GM19438 (cell line): ENCODE results near the gene AP5B1.

Source experiments
- ATAC-seq: cut with Tn5 transposase; IDR thresholded peaks from one replicate; pipeline ENCODE4 v1.9.1; 2021; ENCODE audit warnings: low read depth; ENCODE audit not compliant: unreplicated experiment

The AP5B1 gene

GRCh38 chr11:65801153-65801987 lies 20.6 kb upstream of the AP5B1 start:
- ATAC-seq, result no peak

GRCh38 chr11:65798882-65799281 lies 18.1 kb upstream of the AP5B1 start:
- no peak for ATAC-seq

DNA sequence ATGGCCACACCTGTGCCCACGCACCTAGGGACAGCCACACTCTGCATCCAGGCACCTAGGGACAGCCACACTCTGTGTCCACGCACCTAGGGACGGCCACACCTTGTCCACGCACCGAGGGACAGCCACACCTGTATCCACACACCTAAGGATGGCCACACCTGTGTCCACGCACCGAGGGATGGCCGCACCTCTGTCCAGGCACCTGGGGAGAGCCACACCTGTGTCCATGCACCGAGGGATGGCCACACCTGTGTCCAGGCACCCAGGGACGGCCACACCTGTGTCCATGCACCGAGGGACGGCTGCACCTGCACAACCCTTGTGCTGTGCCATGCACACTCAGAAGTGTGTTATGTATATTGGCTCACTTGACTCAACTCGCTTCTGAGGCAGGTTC lies 16.9 kb upstream of the AP5B1 start:
- ATAC-seq, result no peak

GRCh38 chr11:65796726-65797601 lies 16.2 kb upstream of the AP5B1 start:
- no peak for ATAC-seq

DNA sequence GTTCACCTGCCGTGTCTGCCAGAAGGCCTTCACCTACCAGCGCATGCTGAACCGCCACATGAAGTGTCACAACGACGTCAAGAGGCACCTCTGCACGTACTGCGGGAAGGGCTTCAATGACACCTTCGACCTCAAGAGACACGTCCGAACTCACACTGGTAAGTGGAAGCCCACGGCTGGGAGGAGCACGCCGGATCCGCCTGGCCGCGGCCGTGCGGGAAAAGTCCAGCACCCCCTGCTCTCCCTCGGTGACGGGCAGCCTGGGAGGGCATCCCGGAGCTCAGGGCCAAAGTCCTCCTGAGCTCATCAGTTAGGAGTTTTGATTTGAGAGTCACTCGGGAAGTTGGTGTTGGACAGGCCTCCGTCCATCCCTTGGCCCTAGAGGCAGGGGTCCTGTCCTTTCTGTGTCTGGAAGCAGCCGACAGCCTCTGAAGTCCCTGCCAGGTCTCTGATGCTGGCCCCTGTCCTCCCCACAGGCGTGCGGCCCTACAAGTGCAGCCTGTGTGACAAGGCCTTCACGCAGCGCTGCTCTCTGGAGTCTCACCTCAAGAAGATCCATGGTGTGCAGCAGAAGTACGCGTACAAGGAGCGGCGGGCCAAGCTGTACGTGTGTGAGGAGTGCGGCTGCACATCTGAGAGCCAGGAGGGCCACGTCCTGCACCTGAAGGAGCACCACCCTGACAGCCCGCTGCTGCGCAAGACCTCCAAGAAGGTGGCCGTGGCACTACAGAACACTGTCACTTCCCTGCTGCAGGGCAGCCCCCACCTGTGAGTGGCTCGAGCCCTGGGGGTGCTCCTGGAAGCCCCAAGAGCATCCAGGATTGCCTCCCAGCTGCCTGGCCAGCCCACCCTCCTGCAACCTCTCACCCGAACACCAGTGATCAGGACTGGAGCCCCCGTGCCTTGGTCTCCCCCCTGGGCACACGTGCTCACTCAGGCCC lies 14.1 kb upstream of the AP5B1 start:
- ATAC-seq, result no peak

- no peak for ATAC-seq
These were observed 13.0 kb upstream of the AP5B1 start for GRCh38 chr11:65793625-65794400.

- no peak for ATAC-seq
These were observed 12.4 kb upstream of the AP5B1 start for GRCh38 chr11:65793144-65793581.

DNA sequence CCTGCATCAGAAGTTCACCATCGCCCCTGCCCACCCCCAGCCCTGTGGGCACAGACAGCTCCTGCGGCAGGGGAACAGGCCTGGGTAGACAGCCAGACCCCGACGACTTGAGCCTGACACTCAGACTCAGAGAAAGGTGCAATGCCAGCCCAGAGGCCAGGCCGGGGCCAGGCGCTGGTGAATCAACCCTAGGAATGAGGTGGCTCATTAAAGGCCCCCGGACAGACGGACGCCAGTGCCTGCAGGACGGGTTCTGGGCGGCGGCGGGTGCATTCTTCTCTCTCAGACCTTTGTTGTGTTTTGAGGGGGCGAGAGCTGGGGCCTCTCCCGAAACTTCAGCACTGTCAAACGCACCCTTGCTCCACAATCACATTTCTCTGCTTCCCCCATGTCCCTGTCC lies 11.7 kb upstream of the AP5B1 start:
- no peak for ATAC-seq

GRCh38 chr11:65791719-65792213 lies 11.0 kb upstream of the AP5B1 start:
- no peak for ATAC-seq

DNA sequence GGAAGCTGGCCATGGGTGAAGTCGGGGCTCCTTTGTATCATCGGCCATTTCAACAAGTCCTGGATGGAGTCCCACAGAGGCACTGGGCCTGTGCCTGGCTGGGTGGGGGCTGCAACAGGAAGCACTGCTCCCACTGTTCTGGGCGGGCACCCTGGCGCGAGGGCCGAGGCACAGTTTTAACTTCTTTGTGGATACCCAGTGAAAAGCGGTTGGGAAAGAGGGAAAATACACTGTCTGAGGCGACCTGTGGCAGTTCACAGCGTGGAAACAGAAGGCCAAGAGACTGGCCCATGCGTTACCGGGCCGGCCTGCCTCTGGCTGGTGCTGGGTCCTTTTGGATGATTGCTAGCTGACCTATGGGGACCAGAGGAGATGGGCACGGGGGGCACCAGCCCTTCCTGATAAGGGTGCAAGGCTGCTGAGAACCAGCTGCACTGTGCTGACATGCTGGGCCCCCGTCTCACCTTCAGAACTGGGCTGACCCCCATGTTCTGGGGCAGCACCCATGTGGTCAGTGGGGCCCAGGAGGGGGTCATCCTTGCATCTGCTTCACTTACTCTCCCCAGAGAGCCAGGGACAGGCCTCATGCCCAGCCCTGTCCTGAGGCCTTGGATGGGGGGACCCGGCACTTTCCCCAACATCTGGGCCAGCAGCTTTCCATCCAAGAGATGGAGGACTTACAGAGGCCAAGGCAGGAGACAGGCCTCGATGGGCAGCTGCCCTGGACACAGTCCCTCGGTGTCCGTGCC lies 10.3 kb upstream of the AP5B1 start:
- no peak for ATAC-seq

- ATAC-seq, result no peak
These were observed 9.5 kb upstream of the AP5B1 start for GRCh38 chr11:65790104-65790901.

- ATAC-seq, result no peak
These were observed 8.7 kb upstream of the AP5B1 start for GRCh38 chr11:65789230-65790103.

DNA sequence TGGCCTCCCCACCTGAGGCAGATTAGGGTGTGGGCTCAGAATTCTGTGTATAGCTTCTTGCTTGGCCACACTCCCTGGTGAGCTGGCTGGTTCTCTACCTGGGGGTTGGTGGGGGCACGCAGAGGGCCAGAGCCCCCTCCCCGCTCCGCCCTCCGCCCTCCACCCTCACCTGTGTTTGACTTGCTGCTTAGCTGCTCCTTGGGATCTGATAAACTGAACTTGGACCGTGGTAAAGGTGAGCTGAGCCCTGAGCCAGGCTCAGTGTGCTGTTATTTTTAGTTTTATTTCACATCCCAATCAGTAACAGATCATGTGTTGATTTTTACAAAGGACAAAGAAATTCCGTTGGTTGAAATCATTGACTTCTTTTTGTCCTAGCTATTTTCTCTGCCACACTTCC lies 8.0 kb upstream of the AP5B1 start:
- no peak for ATAC-seq

DNA sequence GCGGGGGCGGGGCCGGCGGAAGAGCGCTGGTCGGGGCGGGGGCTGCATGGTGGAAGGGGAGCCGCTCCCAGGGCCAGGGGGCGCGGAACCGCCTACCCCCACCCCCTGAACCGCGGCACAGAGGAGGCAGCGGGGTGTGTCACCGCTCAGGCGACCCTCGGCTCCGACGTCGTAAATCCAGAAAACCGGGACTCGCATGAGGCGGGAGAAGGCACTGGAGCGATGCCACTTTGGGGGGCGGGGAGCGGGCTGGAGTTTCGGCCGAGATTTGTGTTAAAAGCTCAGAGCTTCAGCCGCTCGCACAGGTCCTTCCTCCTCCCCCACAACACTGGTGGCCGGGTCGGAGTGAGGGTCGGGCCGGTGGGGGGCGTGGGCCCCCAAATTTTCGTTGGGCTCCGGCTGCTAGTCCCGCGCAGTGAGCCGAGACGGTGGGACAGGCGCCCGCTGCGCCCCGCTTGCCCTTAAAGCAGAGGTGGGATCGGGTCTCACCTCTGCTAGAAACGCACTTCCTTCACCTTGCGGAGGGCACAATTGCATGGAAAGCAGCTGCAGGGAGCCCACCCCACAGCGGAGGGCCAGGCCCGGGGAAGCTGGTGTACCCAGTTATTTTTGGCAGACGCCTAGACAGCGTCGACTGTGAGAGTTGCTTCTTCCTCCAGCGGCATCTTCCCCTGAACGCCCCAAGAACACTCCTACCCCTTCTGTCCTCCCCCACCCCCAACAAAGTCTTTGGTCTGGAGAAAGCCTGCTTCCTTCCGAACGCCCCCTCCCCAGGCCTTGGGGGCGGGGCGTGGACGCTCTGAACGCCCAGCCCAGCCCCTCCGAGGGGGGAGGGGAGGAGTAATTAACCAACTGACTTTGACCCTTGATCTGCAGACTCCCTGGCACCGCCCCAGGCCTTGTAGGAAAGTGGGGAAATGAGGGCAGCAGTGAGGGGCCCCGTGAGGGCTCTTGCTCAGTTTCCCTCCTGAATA lies 7.2 kb upstream of the AP5B1 start:
- ATAC-seq, result no peak

- no peak for ATAC-seq
These were observed 6.2 kb upstream of the AP5B1 start, which contains the start of gene OVOL1 for GRCh38 chr11:65786786-65787636. TSS of gene OVOL1 (plus strand) at chr11:65787063. CDS start at chr11:65787374, 311 bp downstream.
